Left ventricle myocardium inferior (tissue), 1 donor: Measurements from ENCODE around the gene SPOCK3. TPM values are rescaled to one million over a fixed set of nuclear protein-coding genes. Genes with fewer than 3 reads are reported as not detected.

Source experiments
- DNase-seq: peaks from one replicate; pipeline ENCODE4 v3.0.0-alpha.2; 2020
- H3K27ac ChIP-seq: fragments of 200-600 bp; replicated peaks from 2 replicates; pipeline ENCODE4 v1.8.0; 2021
- H3K27me3 ChIP-seq: fragments of 200-600 bp; 2 replicates; pipeline ENCODE4 v1.8.0; 2021; ENCODE audit warnings: low read depth
- H3K36me3 ChIP-seq: fragments of 200-600 bp; 2 replicates; pipeline ENCODE4 v1.8.0; 2021
- H3K4me1 ChIP-seq: fragments of 200-600 bp; 2 replicates; pipeline ENCODE4 v1.8.0; 2021
- H3K4me3 ChIP-seq: fragments of 200-600 bp; 2 replicates; pipeline ENCODE4 v1.8.0; 2021; ENCODE audit warnings: mild to moderate bottlenecking, moderate library complexity
- H3K9me3 ChIP-seq: fragments of 200-600 bp; replicated peaks from 2 replicates; pipeline ENCODE4 v1.8.0; 2021
- intact Hi-C: fragments of 100-400 bp; cut with micrococcal nuclease; formaldehyde crosslinking; loops from one replicate; pipeline ENCODE4 v1.11.0; 2022
- total RNA-seq: library from RNA; stranded (reverse); fragmentation: NEBNext Ultra II Directional; extraction: Animal tissue kit (Norgen Biotek cat#: 25700); gene quantifications from one replicate; pipeline ENCODE4 v1.2.1, GENCODE V29; 2021
- TF ChIP-seq, protein P1 (sequence below): fragments of 200-600 bp; IDR thresholded peaks from 2 replicates; pipeline ENCODE4 v1.8.0; 2021; ENCODE audit warnings: antibody characterized with exemption, mild to moderate bottlenecking, borderline replicate concordance
- donor health status: DM: no; HTN: yes; CAD: no; lungs with severe emphysema.

Gene SPOCK3
- total RNA-seq, 1 donor from 2014 or later = 0.22 TPM

GRCh38 chr4:166994686-166995085 is 239.6 kb downstream of the SPOCK3 start:
- Histone ChIP-seq H3K27me3 (no peaks in the 10 kb centered on the region), H3K36me3 (no peaks in the 10 kb centered on the region), H3K4me3 (no peak overlapping the region), H3K27ac (no peak overlapping the region), H3K4me1 (no peaks in the 10 kb centered on the region), H3K9me3 (no peaks in the 10 kb centered on the region)
- TF ChIP-seq, protein P1, sequence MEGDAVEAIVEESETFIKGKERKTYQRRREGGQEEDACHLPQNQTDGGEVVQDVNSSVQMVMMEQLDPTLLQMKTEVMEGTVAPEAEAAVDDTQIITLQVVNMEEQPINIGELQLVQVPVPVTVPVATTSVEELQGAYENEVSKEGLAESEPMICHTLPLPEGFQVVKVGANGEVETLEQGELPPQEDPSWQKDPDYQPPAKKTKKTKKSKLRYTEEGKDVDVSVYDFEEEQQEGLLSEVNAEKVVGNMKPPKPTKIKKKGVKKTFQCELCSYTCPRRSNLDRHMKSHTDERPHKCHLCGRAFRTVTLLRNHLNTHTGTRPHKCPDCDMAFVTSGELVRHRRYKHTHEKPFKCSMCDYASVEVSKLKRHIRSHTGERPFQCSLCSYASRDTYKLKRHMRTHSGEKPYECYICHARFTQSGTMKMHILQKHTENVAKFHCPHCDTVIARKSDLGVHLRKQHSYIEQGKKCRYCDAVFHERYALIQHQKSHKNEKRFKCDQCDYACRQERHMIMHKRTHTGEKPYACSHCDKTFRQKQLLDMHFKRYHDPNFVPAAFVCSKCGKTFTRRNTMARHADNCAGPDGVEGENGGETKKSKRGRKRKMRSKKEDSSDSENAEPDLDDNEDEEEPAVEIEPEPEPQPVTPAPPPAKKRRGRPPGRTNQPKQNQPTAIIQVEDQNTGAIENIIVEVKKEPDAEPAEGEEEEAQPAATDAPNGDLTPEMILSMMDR = no peak
- DNase-seq = no peak
- intact Hi-C loops = no loop called here

DNA sequence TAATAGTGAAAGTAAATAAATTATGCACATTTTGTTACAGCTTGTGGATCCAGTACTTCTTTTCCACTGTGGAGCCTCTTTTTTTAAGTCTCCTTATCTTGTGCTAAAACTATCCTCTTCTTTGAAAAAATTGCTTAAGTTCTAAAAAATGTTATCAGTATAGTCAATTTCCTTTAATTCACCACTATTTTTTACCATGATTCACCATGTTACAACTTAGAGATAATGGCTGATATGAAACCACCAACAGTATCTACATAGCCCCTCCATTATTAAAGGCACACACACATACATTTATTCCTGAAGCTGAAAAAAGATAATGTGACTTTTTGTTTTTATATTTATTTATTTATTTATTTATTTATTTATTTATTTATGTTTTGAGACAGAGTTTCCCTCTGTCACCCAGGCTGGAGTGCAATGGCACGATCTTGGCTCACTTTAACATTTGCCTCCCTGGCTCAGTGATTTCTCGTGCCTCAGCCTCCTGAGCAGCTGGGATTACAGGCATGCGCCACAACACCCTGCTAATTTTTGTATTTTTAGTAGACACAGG is 243.2 kb downstream of the SPOCK3 start:
- H3K27ac ChIP-seq = no peak overlapping the region
- no peaks in the 10 kb centered on the region for H3K27me3 ChIP-seq
- TF ChIP-seq, protein P1 = no peak
- H3K4me3 ChIP-seq = no peak overlapping the region
- intact Hi-C loops = no loop called here
- DNase-seq = no peak
- H3K4me1 ChIP-seq = no peaks in the 10 kb centered on the region
- no peaks in the 10 kb centered on the region for H3K9me3 ChIP-seq
- no peaks in the 10 kb centered on the region for H3K36me3 ChIP-seq

GRCh38 chr4:166989886-166990285 is 244.4 kb downstream of the SPOCK3 start:
- no peaks in the 10 kb centered on the region for H3K27me3 ChIP-seq
- TF ChIP-seq, protein P1 = no peak
- no peak overlapping the region for H3K4me3 ChIP-seq
- H3K36me3 ChIP-seq = no peaks in the 10 kb centered on the region
- intact Hi-C loops = no loop called here
- H3K27ac ChIP-seq = no peak overlapping the region
- H3K4me1 ChIP-seq = no peaks in the 10 kb centered on the region
- no peaks in the 10 kb centered on the region for H3K9me3 ChIP-seq
- DNase-seq = no peak

DNA sequence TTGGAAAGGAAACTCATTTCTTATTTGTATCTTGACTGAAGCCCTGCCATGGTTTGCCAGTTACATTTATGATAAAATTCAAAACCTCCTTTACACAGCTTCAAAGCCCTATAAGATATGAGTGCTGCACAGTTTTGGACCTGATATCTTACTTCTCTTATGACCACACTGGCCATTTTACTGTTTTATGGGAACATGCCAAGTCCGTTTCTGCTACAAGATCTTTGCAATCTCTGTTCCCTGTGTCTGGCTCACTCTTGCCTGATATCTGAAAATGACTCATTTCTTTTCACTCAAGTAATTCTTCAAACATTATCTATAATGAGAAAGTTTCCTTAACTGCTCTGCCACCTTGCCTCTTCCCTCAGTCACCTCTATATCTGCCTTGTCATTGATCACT is 247.3 kb downstream of the SPOCK3 start:
- intact Hi-C loops = no loop called here
- Histone ChIP-seq H3K27me3 (no peaks in the 10 kb centered on the region), H3K36me3 (no peaks in the 10 kb centered on the region), H3K9me3 (no peaks in the 10 kb centered on the region), H3K4me1 (no peaks in the 10 kb centered on the region), H3K27ac (no peak overlapping the region), H3K4me3 (no peak overlapping the region)
- no peak for DNase-seq
- TF ChIP-seq, protein P1 = no peak

- H3K4me1 ChIP-seq = no peaks in the 10 kb centered on the region
- H3K36me3 ChIP-seq = no peaks in the 10 kb centered on the region
- DNase-seq = no peak
- TF ChIP-seq, protein P1 = no peak
- no peaks in the 10 kb centered on the region for H3K9me3 ChIP-seq
- H3K27ac ChIP-seq = no peak overlapping the region
- no peaks in the 10 kb centered on the region for H3K27me3 ChIP-seq
- H3K4me3 ChIP-seq = no peak overlapping the region
- intact Hi-C loops = no loop called here
These were observed 252.4 kb downstream of the SPOCK3 start for GRCh38 chr4:166981847-166982246.
